ENCODE data around the gene MESP1. TPM values are rescaled to one million over a fixed set of nuclear protein-coding genes. Genes with fewer than 3 reads are reported as not detected.

The MESP1 gene
- total and polyA plus RNA-seq, 2 of the 8 experiments (the other 6 are each of a cell fraction or from before 2014, with no cell fraction given) = 0.15 to 0.23 TPM

DNA sequence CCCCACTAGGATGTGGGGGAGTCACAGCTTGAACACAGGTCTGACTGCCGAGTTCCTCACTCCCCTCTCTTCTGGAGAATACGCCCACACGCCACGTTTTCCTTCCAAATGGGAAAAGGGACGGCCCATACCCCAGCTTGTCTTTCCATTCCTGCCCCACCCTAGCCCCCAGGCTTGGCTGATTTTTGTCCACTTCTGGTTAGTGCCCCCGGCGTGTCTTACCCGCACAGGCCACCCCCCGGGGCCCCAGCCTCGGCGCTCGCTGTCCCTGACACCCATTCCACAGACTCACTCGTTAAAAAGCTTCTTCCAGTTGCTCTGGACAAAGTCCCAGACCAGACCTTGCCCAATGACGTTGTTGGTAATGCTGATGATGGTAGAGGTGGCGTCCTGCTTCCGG is 39.6 kb upstream of the MESP1 start:
- Histone ChIP-seq H3K79me1 (ENCODE audit: low read depth, low read length) (no peaks in the 10 kb centered on the region), H3K9me3 (ENCODE audit: insufficient read depth in 2 of 2, low read depth in 1 of 2, low read length in 1 of 2) (peaks cover 0 to 3% of the 10 kb centered on the region in 2 experiments; a peak in 2 of 4 replicates), H3K27me3 (replicated peaks in 1 of 4; ENCODE audit: control insufficient read depth in 3 of 4, extremely low read depth in 1 of 4, insufficient read depth in 3 of 4, low read length in 3 of 4) (no peaks in the 10 kb centered on the region; a peak in 1 of 7 replicates), H3K14ac (ENCODE audit: insufficient read length) (no peak overlapping the region), H3K56ac (replicated peaks; ENCODE audit: insufficient read length, low read depth, low read length) (no peak overlapping the region), H2AK5ac (ENCODE audit: low read depth, low read length) (no peak overlapping the region), H2AFZ (ENCODE audit: low read length) (no peak overlapping the region), H3K79me2 (ENCODE audit: control insufficient read depth in 1 of 2, insufficient read depth in 2 of 2, low read length in 2 of 2) (no peaks in the 10 kb centered on the region), H2BK15ac (ENCODE audit: low read length) (no peak overlapping the region), H3K4ac (replicated peaks; ENCODE audit: insufficient read length, low read depth, low read length) (no peak overlapping the region), H3K36me3 (ENCODE audit: control insufficient read depth in 2 of 4, insufficient read depth in 4 of 4, low read length in 3 of 4) (no peaks in the 10 kb centered on the region), H3K27ac (ENCODE audit: low read depth, low read length) (no peak overlapping the region), H3K18ac (ENCODE audit: extremely low read depth, low read length) (no peak overlapping the region), H3K4me3 (ENCODE audit: extremely low read depth in 1 of 4, insufficient read depth in 2 of 4, low read depth in 3 of 4, low read length in 4 of 4) (no peak overlapping the region), H4K5ac (ENCODE audit: insufficient read length, low read depth, low read length) (no peak overlapping the region), H3K4me1 (replicated peaks in 1 of 4; ENCODE audit: control insufficient read depth in 3 of 4, insufficient read depth in 4 of 4, low read length in 3 of 4) (no peaks in the 10 kb centered on the region), H3K23me2 (ENCODE audit: low read depth, low read length) (no peaks in the 10 kb centered on the region), H4K8ac (ENCODE audit: extremely low read depth, insufficient read depth, low read length) (no peak overlapping the region), H3K4me2 (ENCODE audit: insufficient read depth in 1 of 2, low read depth in 2 of 2, low read length in 2 of 2) (no peak overlapping the region), H2BK120ac (replicated peaks; ENCODE audit: low read depth, low read length) (no peak overlapping the region), H2BK5ac (ENCODE audit: low read depth, low read length) (no peak overlapping the region), H2BK20ac (ENCODE audit: low read length) (no peak overlapping the region), H2BK12ac (ENCODE audit: low read depth, low read length) (no peak overlapping the region), H4K20me1 (replicated peaks in 1 of 2; ENCODE audit: control insufficient read depth in 1 of 2, insufficient read depth in 2 of 2, low read length in 2 of 2) (no peaks in the 10 kb centered on the region), H3K9ac (replicated peaks in 1 of 4; ENCODE audit: extremely low read depth in 1 of 4, low read depth in 3 of 4, low read length in 3 of 4) (no peak overlapping the region), H3K23ac (ENCODE audit: insufficient read length) (no peak overlapping the region), H4K91ac (replicated peaks; ENCODE audit: insufficient read length, low read length) (no peak overlapping the region)
- ChIA-PET CTCF (ENCODE audit: partially characterized antibody) (interaction anchor here (0.5 to 2.9 kb wide), 8 partner anchors 8 to 175 kb away, joined by 3 to 7 read pairs (median 4); no protein-coding TSS in a partner anchor), POLR2A (ENCODE audit: partially characterized antibody) (no interaction called here)
- DNase-seq (ENCODE audit: low read depth in 1 of 2, low spot score in 2 of 2) = no peak
- no peak for FAIRE-seq
- 88% methylated on average over 13 of the region's 16 CpGs; no CpG with 5 or more reads in 1 of the 2 experiments for WGBS, 2 experiments (ENCODE audit: extremely low coverage in 1 of 2, insufficient coverage in 1 of 2, insufficient read length in 1 of 2, insufficient replicate concordance in 2 of 2, low coverage in 1 of 2, low lambda C conversion rate in 2 of 2, missing lambda C conversion rate in 1 of 2)
- TF ChIP-seq RBBP5 (IDR thresholded peaks at IDR 0.05; ENCODE audit: borderline replicate concordance, low read depth, low read length) (no peak), SP4 (IDR thresholded peaks at IDR 0.05; ENCODE audit: low read length) (no peak), TAF7 (optimal IDR thresholded peaks at IDR 0.05; ENCODE audit: borderline replicate concordance, low read depth, low read length) (no peak), CEBPB (IDR thresholded peaks at IDR 0.05; ENCODE audit: low read depth, low read length) (no peak), TEAD4 (IDR thresholded peaks at IDR 0.05; ENCODE audit: low read depth, low read length) (no peak), ASH2L (IDR thresholded peaks at IDR 0.05; ENCODE audit: low read length) (no peak), SP1 (IDR thresholded peaks at IDR 0.05; ENCODE audit: low read depth, low read length) (no peak), RXRA (IDR thresholded peaks at IDR 0.05; ENCODE audit: insufficient read depth, low read depth, low read length) (no peak), RFX5 (IDR thresholded peaks at IDR 0.05; ENCODE audit: borderline replicate concordance, low read depth, low read length) (no peak), SIN3A (conservative IDR thresholded peaks at IDR 0.05 in 1 of 2, IDR thresholded peaks at IDR 0.05 in 1 of 2; ENCODE audit: low read depth in 1 of 2, low read length in 2 of 2) (no peak)
- TF ChIP-seq, protein P1, sequence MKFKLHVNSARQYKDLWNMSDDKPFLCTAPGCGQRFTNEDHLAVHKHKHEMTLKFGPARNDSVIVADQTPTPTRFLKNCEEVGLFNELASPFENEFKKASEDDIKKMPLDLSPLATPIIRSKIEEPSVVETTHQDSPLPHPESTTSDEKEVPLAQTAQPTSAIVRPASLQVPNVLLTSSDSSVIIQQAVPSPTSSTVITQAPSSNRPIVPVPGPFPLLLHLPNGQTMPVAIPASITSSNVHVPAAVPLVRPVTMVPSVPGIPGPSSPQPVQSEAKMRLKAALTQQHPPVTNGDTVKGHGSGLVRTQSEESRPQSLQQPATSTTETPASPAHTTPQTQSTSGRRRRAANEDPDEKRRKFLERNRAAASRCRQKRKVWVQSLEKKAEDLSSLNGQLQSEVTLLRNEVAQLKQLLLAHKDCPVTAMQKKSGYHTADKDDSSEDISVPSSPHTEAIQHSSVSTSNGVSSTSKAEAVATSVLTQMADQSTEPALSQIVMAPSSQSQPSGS (IDR thresholded peaks at IDR 0.05; ENCODE audit: low read length) = no peak
- TF ChIP-seq, protein P2, sequence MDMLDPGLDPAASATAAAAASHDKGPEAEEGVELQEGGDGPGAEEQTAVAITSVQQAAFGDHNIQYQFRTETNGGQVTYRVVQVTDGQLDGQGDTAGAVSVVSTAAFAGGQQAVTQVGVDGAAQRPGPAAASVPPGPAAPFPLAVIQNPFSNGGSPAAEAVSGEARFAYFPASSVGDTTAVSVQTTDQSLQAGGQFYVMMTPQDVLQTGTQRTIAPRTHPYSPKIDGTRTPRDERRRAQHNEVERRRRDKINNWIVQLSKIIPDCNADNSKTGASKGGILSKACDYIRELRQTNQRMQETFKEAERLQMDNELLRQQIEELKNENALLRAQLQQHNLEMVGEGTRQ (IDR thresholded peaks at IDR 0.05; ENCODE audit: low read length) = no peak
